ENCODE data around the gene UBE2U.

DNA sequence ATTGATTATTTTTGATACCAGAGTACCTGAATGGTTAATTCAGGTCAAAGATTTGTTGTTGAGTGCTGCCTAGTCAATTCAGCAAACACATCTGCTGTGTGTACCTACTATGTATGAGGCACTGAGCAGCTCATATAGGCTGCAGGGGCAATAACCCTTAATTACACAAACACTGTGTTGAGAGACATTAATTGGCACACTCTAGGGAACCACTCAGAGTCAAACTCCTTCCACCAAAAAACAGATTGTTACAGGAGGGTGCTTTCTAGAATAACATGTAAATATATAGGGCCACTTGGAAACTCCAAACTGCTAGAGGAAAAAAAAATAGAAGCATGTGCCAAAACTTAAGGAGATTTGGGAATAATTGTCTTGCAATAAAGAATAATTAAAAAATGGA lies 31.3 kb downstream of the UBE2U start:
- TF ChIP-seq EP300 (IDR thresholded peaks at IDR 0.05) (no peak), POLR2A (IDR thresholded peaks at IDR 0.05) (no peak)

Data from ovary (tissue), 1 donor.